SH-SY5Y (cell line): ENCODE data around the gene ATP10A.

ENCODE experiments used
- GATA2 ChIP-seq: IDR thresholded peaks from 2 replicates; pipeline ENCODE4 v1.6.1; 2011; ENCODE audit warnings: mild to moderate bottlenecking, low read depth, low read length
- GATA3 ChIP-seq: IDR thresholded peaks from 2 replicates; pipeline ENCODE4 v1.6.1; 2011; ENCODE audit warnings: low read depth, mild to moderate bottlenecking, low read length, moderate library complexity

- TF ChIP-seq GATA3 (no peak), GATA2 (no peak)
These were observed 135.1 kb downstream of the ATP10A start for GRCh38 chr15:25727867-25728600.
